ENCODE measurements around the gene RNF130.
"Not testable (repeated sequence)": the region's sequence is repeated elsewhere in the genome, so short reads cannot be mapped to it uniquely, and the experiment has no call there.

The RNF130 gene

DNA sequence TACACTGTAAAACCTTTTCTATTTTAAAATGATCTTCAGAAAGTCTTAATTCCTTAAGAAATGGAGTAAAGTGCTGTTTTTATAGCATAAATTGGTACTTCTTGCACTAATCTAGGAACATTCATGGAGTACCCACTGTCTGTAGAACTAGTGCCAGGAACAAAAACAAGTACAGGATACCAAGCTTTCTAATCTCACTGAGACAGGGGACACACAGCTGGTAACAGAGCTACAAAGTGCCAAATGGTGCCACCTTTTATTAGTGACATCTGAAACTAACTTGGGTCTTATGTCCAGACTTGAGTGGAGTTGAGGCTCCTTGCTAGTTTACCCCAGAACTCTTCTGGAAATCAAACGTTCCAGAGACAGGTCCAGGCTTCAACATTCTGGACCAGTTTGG, 57.9 kb downstream of the RNF130 start:
- FAIRE-seq = no peak

DNA sequence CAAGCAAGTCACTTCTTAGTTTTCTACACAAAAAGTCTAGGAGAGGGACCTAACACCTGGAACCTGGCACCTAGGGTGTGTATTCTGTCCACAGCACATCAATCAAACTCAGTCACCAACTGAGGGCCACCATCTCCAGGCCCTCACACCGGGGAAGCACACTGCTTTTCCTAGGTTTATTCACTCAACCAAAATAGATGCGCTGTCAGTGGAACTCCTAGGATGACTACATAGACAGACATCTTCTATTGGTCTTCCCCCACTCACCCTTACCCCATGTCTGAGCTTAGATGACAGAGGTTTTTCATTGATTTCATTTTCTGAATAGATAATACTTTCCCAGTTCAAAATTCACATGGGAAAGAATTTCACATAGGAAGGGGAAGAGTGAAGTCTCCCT, 59.2 kb downstream of the RNF130 start:
- no peak for FAIRE-seq

DNA sequence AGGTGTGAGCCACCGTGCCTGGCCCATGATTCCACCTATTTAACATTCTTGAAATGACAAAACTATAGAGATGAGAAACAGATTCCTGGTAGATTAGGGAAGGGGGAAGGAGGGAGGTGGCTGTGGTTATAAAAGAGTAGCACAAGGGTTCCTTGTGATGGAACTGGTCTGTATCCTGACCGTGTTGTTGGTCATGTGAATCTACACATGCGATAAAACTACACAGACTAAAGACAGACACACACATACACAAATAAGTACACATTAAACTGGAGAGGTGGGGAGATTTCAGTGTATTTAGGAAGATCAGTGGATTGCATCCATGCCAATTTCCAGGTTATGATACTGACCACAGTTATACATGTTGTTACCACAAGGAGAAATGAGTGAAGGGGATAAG, 60.9 kb downstream of the RNF130 start:
- no peak for FAIRE-seq

DNA sequence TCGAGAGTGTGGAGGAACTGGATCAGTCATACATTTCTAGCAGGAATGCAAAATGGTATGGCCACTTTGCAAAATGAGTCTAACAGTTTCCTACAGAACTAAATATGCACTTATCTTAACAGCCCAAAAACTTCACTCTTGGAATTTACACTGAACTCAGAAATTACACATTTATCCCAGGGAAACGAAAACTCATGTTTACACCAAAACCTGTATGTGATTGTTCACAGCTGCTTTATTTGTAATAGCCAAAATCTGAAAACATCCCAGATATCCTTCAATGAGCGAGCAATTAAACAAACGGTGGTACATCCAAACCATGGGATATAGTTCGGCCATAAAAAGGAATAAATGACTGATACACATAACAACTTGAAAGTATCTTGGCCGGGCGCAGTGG, 62.0 kb downstream of the RNF130 start:
- FAIRE-seq = no peak

DNA sequence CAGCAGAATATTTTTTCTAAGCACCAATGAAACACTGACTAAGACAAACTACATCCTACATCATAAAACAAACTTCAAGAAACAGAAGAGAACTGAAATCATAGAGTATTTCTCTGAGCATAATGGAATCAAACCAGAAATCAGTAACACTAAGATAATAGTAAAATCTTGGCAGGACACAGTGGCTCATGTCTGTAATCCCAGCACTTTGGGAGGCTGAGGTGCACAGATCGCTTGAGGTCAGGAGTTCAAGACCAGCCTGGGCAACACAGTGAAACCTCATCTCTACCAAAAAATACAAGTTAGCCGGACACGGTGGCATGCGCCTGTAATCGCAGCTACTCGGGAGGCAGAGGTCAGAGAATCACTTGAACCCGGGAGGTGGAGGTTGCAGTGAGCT, 63.1 kb downstream of the RNF130 start:
- no peak for FAIRE-seq

DNA sequence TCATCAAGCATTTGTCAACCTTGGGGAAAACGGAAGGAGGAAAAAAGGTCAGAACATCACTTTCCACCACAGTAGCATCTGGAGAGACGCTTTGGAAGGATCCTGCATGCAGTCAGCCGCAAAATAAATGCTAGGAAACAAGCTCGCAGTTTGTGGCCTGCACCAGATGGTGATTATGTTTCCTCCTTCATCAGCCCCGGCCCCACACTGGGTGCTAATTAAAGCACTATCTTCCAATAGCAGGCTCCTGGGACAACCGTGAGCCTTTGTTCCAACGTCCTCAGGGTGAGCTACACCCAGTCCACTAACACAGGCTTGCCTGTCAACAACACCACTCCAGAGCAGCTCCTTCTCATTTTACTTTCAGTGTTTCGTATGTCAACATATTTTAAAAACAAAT, 64.0 kb downstream of the RNF130 start:
- FAIRE-seq = no peak

DNA sequence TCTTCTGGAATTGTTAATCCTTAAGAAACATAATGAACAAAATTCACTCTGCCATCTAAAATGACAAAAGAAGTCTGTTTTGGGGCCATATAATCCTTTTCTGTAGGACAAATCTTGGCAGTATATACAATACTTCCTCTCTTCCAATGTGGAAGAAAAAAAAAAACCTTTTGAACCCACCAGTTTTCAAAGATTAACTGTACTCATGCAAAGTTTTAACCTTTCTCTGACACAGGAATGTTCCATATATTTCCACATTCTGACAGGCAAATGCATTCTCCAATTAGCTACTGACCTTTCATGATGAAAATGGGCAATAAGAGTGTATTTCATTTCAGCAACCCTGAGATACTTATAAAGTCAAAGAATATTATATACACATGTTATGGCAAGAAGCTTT, 65.4 kb downstream of the RNF130 start:
- FAIRE-seq = no peak

DNA sequence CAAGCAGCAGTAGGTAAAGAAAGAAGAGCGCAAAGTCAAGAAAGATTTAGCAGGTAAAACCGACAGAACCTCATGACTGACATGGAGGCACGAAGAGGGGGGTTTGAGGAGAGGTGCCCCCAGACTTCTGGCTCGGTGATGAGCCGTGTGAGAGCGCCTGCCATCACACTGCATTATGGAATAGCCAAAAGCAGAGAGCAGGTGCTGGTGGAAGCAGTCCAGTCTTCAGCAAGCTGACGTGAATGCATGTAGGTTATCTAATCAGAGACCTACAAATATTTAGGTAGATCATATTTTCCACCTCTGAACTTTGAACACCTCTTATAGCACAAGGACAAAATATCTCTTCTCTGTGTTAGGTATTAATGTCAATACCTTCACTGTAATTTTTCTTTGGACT, 68.4 kb downstream of the RNF130 start:
- no peak for FAIRE-seq

DNA sequence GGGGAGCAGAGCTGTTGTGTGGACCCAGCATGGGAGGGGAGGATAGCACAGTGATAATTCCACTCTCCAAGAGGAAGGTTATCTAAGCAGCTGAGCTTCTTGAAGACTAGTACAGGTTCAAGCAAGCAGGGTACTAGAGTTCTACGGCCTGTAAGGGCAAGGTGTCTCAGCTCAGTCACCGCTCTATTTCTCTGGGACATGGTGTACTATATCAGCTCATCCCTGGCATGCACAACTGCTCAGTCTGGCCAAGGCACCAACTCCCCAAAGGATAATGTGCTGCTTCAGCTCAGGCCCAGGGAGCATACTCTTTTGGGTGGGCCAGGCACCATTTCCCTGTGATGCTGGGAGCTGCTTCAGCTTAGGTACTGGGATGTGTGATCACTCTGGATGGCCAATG, 69.8 kb downstream of the RNF130 start:
- no peak for FAIRE-seq

DNA sequence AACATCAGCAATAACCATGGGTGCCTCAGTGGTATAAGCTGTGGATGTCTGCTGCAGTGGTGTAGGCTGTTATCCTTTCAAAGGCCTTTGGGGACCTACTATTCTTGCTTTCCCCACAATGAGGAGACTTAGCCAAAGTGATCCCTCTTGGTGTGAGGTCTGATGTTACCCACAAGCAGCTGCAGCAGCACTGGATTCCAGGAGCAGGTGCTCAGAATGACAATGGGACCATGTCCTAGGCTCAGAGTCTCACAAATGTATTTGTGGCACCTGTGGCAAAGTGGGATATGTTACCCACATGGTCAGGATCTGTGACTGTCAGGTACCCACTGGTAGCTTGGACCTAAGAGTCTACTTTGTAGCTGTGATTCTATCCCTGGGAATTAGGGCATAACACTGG, 70.4 kb downstream of the RNF130 start:
- no peak for FAIRE-seq

DNA sequence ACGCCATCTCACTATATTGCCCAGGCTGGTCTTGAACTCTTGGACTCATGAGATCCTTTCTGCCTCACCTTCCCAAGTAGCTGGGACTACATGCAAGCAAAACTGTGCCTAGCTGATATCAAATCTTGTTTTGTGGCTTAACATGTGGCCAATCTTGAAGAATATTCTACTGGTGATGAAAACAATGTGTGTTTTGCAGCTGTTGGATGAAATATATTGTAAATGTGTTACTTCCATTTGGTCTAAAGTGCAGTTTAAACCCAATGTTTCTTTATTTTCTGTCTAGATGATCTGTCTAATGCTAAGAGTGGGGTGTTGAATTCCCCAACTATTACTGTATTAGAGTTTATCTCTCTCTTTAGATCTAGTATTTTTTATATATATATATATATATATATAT, 73.1 kb downstream of the RNF130 start:
- no peak for FAIRE-seq

DNA sequence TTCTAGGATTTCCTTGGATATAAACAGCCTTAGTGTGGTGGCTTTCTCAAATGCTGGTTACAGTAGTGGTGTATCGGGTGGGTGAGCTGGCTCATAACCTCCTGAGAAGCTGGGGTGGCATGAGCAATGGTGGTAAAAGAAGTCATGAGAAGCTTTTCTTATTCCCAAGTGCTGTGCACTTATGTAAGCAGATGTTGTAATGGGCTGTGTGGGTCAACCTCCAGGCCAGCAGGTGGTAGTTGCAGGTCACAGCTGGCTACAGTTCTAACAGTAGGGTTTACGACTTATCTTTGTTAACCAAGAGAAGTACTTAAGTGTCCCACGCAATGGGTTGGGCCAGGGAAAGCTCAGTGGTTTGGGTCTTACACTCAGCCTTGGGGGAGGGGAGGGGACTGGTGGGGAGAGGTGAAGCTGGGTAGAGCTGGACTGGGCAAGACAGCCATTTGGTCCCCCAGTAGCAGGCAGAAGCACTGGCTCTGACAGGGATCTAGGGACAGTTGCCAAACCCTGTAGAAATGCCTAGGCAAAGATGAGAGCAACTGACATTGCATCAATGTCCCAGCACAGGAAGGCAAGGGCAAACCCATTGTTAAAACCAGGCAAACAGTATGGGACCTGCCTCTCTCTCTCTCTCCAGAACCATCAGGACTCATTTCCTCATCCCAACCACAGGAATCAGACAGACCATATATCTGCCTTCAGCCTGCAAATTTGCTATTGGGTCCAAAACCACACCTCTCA, 76.8 kb downstream of the RNF130 start:
- no peak for FAIRE-seq

DNA sequence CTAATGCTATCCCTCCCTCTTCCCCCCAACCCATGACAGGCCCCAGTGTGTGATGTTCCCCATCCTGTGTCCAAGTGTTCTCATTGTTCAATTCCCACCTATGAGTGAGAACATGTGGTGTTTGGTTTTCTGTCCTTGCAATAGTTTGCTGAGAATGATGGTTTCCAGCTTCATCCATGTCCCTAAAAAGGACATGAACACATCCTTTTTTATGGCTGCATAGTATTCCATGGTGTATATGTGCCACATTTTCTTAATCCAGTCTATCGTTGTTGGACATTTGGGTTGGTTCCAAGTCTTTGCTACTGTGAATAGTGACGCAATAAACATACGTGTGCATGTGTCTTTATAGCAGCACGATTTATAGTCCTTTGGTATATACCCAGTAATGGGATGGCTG, 78.7 kb downstream of the RNF130 start:
- not testable (repeated sequence) for FAIRE-seq

DNA sequence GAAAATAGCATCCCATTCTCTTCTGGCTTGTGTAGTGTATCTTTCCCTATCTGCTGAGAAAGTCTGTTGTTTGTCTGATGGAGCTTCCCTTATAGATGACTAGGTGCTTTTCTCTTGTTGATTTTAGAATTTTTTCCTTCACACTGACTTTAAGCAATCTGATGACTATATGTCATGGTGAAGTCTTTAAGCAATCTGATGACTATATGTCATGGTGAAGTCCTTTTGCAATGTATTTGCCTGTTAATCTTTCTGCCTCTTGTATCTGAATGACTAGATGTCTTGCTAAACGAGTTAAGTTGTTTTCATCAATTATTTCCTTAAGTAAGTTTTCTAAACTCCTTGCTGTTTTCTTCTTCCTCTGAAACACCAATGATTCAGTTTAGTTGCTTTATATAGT, 80.5 kb downstream of the RNF130 start:
- FAIRE-seq = no peak

DNA sequence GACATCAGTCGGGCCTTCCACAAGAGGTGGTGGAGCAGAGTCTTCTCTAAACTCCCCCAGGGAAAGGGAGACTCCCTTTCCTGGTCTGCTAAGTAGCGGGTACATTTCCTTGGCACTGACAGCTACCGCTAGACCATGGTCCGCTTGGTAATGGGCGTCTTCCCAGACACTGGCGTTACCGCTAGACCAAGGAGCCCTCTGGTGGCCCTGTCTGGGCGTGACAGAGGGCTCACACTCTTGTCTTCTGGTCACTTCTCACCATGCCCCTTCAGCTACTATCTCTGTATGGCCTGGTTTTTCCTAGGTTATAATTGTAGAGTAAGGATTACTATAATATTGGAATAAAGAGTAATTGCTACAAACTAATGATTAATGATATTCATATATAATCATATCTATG, 81.0 kb downstream of the RNF130 start:
- FAIRE-seq = not testable (repeated sequence)

DNA sequence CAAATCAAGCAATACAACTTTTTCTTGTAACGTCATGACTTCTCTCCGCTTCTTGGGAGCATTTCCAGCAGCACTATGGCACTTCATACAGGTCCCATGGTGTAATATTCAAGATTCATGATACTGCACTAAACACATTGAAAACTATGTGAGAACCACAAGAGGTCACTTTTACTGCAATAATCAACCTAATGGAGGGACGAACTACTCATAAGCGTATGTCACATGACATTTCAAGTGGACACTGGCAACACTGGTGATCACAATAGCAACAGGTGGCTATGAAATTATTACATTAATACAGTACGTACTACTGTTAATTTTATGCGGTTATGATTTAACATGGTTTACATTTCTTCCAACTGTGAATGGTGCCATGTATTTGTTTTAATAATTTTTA, 85.2 kb downstream of the RNF130 start:
- no peak for FAIRE-seq

DNA sequence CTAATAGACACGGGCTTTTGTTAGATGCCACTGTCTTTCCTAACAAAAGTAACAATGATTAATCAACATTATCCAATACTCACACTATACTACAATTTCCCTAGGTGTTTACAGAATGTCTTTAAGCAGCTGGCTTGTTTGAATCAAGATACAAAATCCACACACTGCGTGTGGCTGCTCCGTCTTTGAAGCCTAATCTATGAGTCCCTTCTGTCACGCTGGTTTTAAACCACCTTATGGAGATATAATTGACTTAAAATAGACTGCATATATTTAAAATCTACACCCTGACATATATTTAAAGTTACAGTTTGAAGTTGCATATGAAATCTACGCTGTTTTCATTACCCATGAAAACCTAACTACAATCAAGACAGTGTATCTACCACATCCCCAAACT, 89.9 kb downstream of the RNF130 start:
- FAIRE-seq = no peak

DNA sequence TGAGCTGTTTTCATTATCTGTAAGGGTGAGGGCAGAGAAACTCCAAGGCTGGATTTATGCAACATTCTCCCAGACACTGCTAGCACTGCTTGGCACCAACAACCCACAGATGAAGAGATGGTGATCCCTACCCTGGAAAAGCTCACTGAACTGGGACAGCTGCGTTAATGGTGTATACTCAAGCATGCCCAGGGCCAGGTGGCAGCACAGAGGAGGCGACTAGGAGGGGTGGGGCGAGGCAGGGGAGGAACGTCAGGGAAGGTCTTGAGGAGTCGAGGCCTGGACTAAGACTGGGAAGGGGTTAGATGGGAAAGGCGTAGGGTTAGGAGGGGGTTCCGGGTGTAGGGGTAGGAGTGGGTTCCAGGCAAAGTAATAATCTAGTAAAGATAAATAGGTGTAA, 90.8 kb downstream of the RNF130 start:
- no peak for FAIRE-seq

DNA sequence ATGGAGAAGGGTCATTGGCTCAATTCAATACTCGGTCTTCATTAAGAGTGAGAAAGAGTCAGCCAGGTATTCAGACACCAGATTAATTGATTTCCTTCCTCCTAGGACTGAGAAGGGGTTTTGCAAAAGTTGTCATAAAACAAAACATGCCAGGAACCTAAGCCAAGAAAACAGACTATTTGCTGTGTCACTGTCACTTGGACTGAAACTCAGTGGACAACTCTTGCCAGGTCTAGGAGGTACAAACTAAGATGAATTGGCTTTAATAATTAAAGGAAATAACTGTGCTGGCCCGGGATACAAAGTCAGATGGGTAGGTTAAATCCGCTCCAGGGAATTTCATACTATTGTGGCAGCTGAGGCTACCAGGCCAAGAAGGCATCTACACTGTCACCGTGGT, 92.8 kb downstream of the RNF130 start:
- no peak for FAIRE-seq

DNA sequence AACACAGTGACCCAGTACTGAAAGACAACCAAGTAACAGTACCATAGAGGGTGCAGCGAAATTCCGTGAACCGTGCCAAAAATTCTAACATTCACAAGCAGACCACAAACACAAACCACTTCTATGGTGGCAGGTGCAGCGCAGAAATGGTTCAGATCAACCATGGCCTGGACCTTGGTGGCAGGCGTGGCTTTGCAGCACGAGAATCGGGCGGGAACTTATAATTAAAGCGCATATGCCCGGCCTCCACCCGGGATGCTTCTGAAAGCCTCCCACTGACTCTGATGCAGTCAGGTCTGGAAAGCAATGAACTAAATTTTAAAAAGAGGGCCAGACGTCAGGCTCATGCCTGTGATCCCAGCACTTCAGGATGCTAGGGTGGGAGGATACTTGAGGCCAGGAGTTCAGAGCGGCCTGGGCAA, 95.8 kb downstream of the RNF130 start:
- FAIRE-seq = no peak

DNA sequence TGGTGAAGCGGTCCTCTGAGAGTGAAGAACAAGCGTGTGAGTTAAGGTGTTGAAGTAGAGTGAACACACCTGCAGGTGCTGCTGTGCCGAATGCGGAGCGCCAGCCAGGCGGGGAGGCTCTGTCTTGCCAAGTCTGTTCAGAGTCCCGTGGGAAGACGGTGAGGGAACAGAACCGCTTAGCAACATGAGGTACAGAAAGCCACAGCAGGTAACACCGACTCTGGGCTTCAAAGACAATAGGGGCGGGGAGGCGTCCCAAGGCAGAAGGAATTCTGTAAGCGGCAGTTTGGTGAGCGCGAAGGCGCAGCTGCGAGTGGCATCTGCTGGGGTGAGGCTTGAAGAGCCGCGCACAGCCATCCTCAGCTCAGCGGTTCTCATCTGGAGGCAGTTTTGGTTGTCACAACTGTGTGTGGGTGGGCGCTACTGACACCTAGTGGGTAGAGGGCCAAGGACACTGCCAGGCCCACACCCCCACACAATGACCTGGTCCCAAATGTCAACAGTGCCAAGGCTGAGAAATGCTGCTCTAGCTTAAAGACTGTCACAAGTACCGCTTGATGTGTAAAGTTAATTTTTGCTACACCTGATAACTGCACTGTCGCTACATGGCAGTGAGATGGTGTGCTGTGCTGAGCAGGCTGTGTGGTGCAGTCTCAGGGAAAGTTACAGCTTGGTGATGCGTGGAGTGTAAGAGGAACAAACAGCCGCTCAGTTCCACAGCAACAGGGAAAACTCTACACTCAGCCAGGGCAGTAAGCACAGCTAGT, 96.4 kb downstream of the RNF130 start:
- no peak for FAIRE-seq

DNA sequence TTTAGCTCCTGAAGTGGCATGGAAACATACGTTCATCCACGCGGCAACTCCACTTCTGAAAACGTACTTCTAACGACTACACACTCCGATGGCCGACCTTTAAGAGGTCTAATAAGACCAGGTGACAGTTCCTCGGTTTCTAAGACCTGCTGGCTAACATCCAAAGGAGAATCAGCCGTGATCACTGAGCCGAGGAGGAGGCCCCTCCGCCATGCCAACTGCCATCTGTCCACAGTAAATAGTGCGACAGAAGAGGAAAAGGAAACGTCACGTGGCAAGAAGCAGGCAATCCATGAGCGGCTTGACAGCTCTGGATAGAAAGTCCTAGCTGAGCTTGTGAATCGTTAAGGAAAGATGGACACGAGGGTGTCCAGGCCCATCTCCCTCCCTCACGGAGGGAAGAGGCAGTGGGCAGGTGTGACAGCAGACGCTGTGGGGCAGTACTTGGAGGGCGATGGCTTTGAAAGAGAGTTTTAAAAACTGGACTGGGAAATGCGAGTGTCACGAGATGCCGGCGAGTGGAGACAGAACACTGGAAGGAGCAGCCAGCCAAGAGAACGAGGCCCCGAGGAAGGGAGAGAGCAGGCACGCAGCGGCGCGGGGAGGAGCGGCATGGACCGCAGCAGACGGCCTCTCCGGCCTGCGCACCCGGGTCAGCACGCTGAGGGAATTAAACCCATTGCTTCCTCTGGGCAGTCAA, 97.2 kb downstream of the RNF130 start:
- FAIRE-seq = no peak

DNA sequence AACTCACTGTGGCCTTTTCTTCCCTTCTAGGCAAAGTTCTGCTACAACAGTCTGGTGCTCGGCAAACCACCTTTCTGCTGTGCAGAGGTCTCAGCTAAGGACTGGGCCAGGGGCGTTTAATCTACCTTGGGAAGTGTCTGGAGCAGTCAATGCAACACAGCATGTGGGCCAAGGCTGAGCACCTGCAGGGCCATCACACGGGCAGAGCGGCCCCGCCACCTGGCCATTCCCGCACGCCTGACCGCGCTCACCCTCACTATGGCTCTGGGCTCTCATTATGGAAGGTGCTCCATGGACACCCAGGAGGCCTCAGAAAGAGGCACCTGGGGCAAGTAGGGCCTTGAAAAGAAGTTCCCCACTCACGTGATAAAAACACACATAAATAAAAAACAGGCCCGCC, 98.2 kb downstream of the RNF130 start:
- no peak for FAIRE-seq

DNA sequence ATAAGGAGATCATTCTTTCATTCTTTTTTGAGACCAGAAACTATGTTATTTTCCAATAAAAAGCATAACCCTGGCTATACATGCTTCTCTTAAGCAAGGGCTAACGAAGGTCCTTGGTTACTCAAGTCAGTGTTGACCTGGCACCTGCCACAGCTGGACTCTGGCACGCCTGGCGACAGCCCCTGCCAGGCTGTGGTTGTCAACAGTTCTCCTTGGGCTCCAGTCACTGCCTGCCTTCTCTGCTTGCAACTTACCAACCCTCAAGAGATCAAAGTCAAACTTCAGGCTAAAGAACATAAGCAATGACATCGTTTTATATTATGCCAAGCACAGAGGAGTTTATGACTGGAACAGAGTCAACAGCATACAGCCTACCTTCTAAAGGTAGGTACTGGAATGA, 102.4 kb downstream of the RNF130 start:
- FAIRE-seq = no peak
